HL-60 (cell line): ENCODE data around the gene ARMC10.

ENCODE experiments used
- CTCF ChIP-seq: IDR thresholded peaks from one replicate; pipeline ENCODE4 v1.5.1; 2011; ENCODE audit warnings: low read length, control low read depth, inconsistent platforms; ENCODE audit not compliant: insufficient read depth
- GABPA ChIP-seq: IDR thresholded peaks from 2 replicates; pipeline ENCODE4 v1.6.1; 2012; ENCODE audit warnings: low read depth
- POLR2AphosphoS5 ChIP-seq: IDR thresholded peaks from 2 replicates; pipeline ENCODE4 v1.6.1; 2012; ENCODE audit warnings: low read depth
- TF ChIP-seq, protein P1 (sequence below): IDR thresholded peaks from 2 replicates; pipeline ENCODE4 v1.6.1; 2012; ENCODE audit warnings: low read depth; ENCODE audit not compliant: insufficient replicate concordance

- no peak for TF ChIP-seq CTCF
- TF ChIP-seq, protein P1, sequence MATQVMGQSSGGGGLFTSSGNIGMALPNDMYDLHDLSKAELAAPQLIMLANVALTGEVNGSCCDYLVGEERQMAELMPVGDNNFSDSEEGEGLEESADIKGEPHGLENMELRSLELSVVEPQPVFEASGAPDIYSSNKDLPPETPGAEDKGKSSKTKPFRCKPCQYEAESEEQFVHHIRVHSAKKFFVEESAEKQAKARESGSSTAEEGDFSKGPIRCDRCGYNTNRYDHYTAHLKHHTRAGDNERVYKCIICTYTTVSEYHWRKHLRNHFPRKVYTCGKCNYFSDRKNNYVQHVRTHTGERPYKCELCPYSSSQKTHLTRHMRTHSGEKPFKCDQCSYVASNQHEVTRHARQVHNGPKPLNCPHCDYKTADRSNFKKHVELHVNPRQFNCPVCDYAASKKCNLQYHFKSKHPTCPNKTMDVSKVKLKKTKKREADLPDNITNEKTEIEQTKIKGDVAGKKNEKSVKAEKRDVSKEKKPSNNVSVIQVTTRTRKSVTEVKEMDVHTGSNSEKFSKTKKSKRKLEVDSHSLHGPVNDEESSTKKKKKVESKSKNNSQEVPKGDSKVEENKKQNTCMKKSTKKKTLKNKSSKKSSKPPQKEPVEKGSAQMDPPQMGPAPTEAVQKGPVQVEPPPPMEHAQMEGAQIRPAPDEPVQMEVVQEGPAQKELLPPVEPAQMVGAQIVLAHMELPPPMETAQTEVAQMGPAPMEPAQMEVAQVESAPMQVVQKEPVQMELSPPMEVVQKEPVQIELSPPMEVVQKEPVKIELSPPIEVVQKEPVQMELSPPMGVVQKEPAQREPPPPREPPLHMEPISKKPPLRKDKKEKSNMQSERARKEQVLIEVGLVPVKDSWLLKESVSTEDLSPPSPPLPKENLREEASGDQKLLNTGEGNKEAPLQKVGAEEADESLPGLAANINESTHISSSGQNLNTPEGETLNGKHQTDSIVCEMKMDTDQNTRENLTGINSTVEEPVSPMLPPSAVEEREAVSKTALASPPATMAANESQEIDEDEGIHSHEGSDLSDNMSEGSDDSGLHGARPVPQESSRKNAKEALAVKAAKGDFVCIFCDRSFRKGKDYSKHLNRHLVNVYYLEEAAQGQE = no peak
- no peak for TF ChIP-seq POLR2AphosphoS5
- TF ChIP-seq GABPA = no peak
Observed at GRCh38 chr7:103031781-103032180, 43.2 kb upstream of the ARMC10 start.
